ENCODE data around the gene SSX4B.
"Not testable (repeated sequence)": the region's sequence is repeated elsewhere in the genome, so short reads cannot be mapped to it uniquely, and the experiment has no call there.

SSX4B gene

GRCh38 chrX:48357681-48358080 is 54.1 kb downstream of the SSX4B start:
- intact Hi-C loops (cut with DNase I): no loop called here
- DNase-seq: no peak

- intact Hi-C loops (cut with DNase I); DNase-seq: not testable (repeated sequence)
Measured at GRCh38 chrX:48356315-48357094, 55.3 kb downstream of the SSX4B start, which contains the start of gene SSX3. SSX3 (minus strand) TSS chrX:48356703; CDS start chrX:48355249, 1,454 bp downstream.

Data from head of caudate nucleus (tissue), 42 donors.